ENCODE results near the gene KHSRP. TPM values are rescaled to one million over a fixed set of nuclear protein-coding genes. Genes with fewer than 3 reads are reported as not detected.

The KHSRP gene
- total and polyA plus RNA-seq, 2 of the 4 experiments (the other 2 are of a cell fraction), result 31.9 to 93.7 TPM

DNA sequence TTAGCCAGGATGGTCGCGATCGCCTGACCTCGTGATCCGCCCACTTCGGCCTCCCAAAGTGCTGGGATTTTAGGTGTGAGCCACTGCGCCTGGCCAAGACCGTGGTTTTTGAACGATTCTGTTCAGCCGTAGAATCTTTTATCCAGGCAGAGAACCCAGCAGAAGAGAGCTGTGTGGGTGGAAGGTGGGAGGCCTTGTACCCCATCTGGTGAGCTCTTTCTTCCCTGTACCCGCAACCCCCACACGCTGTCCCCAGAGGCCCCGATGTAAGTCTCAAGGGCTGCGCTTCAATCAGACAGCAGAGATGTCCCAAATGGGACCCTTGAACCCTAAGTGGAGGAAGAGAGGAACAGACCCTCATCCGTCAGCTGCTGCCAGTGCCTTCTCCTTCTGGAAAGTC is 31.3 kb upstream of the KHSRP start:
- no peak overlapping the region for H2BK120ac ChIP-seq (ENCODE audit: low read depth, low read length)
- H3K27ac ChIP-seq (ENCODE audit: insufficient read depth, low read length), result no peak overlapping the region
- ATAC-seq (ENCODE audit: low read depth) (no peak), DNase-seq (no peak)
- H3K9me1 ChIP-seq (ENCODE audit: insufficient read depth, low read length), result no peaks in the 10 kb centered on the region; the same call in 1 of the 2 replicates
- H2BK5ac ChIP-seq (ENCODE audit: low read depth, low read length, poor library complexity, severe bottlenecking), result no peak overlapping the region
- intact Hi-C loops (cut with micrococcal nuclease), result loop anchor here (10.0 kb wide), 1 partner anchor 661 kb away; the partner anchor contains the start of gene DUS3L
- no peak for TF ChIP-seq ELK1 (IDR thresholded peaks at IDR 0.05; ENCODE audit: borderline replicate concordance, low read depth, low read length)
- H4K8ac ChIP-seq (ENCODE audit: low read depth in 2 of 2, low read length in 2 of 2), result no peak overlapping the region
- no peak overlapping the region for H3K14ac ChIP-seq (replicated peaks; ENCODE audit: low read depth, low read length)
- H2BK20ac ChIP-seq (ENCODE audit: low read depth, low read length), result no peak overlapping the region
- H3K9ac ChIP-seq (ENCODE audit: low read depth, low read length), result no peak overlapping the region
- no TSS peak for BruUV-seq (replicated peaks)
- H3K4me3 ChIP-seq (ENCODE audit: insufficient read depth, low read depth, low read length), result no peak overlapping the region
- H3K4me1 ChIP-seq (ENCODE audit: control insufficient read depth, insufficient read depth, low read length), result peaks cover 3% of the 10 kb centered on the region; the same call in 1 of the 2 replicates
- no peak overlapping the region for H3K56ac ChIP-seq (ENCODE audit: extremely low read depth, insufficient read depth, low read length)
- H3K4ac ChIP-seq (ENCODE audit: low read depth, low read length), result no peak overlapping the region
- H3K18ac ChIP-seq (ENCODE audit: low read depth, low read length), result no peak overlapping the region
- no peak overlapping the region for H2AFZ ChIP-seq (replicated peaks; ENCODE audit: low read length, poor library complexity)
- in situ Hi-C loops (cut with MboI; ENCODE audit: low sequenced_read_pairs), result no loop called here
- H4K20me1 ChIP-seq (ENCODE audit: insufficient read depth, low read length), result no peaks in the 10 kb centered on the region
- no peak overlapping the region for H2AK9ac ChIP-seq (replicated peaks; ENCODE audit: low read depth, low read length, poor library complexity)
- H2BK15ac ChIP-seq (ENCODE audit: low read depth, low read length), result no peak overlapping the region
- ChIA-PET CTCF (no interaction called here), POLR2A (ENCODE audit: unreplicated experiment) (no interaction called here)
- H4K91ac ChIP-seq (ENCODE audit: insufficient read depth, low read depth, low read length), result no peak overlapping the region
- H4K5ac ChIP-seq (ENCODE audit: low read depth, low read length), result no peak overlapping the region
- peaks cover 13% of the 10 kb centered on the region for H3K36me3 ChIP-seq (ENCODE audit: control insufficient read depth, insufficient read depth, low read length)
- dilution Hi-C loops (cut with HindIII; ENCODE audit: low sequenced_read_pairs, unreplicated experiment), result no loop called here
- WGBS, 2 experiments (ENCODE audit: extremely low coverage in 2 of 2, insufficient read length in 1 of 2), result 100% methylated on average over 6 of the region's 15 CpGs; no CpG with 5 or more reads in 1 of the 2 experiments
- no peak overlapping the region for H2AK5ac ChIP-seq (ENCODE audit: low read depth, low read length)
- no peak overlapping the region for H3K4me2 ChIP-seq (ENCODE audit: low read depth, low read length)
- H3K79me1 ChIP-seq (ENCODE audit: low read depth in 1 of 2, low read length in 2 of 2), result peaks cover 0 to 3% of the 10 kb centered on the region in 2 experiments; a peak in 1 of 4 replicates
- peaks cover 10% of the 10 kb centered on the region; the same call in 1 of the 2 replicates for H3K9me3 ChIP-seq (ENCODE audit: control insufficient read depth, insufficient read depth, low read length)
- no peaks in the 10 kb centered on the region for H3K27me3 ChIP-seq (ENCODE audit: control insufficient read depth, insufficient read depth, low read length)
- H3K23ac ChIP-seq (ENCODE audit: low read depth, low read length), result no peak overlapping the region

Data from IMR-90 (cell line).